Endothelial cell of umbilical vein (primary cell): ENCODE data around the gene UGT1A9.

ENCODE experiments used
- CTCF ChIP-seq, 2 donors: IDR thresholded peaks; 1 replicate in 1 of 2; 2 replicates in 1 of 2; pipeline ENCODE4 v1.5.1; 2011; ENCODE audit warnings: low read length in 2 of 2, mild to moderate bottlenecking in 2 of 2, moderate library complexity in 2 of 2, control low read depth in 1 of 2, inconsistent platforms in 1 of 2, low read depth in 1 of 2; ENCODE audit not compliant: insufficient read depth in 1 of 2; ENCODE audit errors: extremely low read depth in 1 of 2
- EZH2 ChIP-seq: IDR thresholded peaks from 2 replicates; pipeline ENCODE4 v1.6.1; 2012; ENCODE audit warnings: borderline replicate concordance, low read depth, mild to moderate bottlenecking, moderate library complexity, low read length, inconsistent platforms; ENCODE audit not compliant: severe bottlenecking
- POLR2A ChIP-seq: IDR thresholded peaks from 2 replicates; pipeline ENCODE4 v1.6.1; 2012; ENCODE audit warnings: low read depth, mild to moderate bottlenecking, control low read depth, low read length

GRCh38 chr2:233708942-233709341 lies 37.2 kb downstream of the UGT1A9 start:
- TF ChIP-seq CTCF (IDR thresholded peaks at IDR 0.05; ENCODE audit: extremely low read depth in 1 of 2, insufficient read depth in 1 of 2, low read depth in 1 of 2, low read length in 2 of 2) = no peak
- TF ChIP-seq POLR2A = no peak
- no peak for TF ChIP-seq EZH2
